T-cell (primary cell): ENCODE measurements around the gene GNS. TPM values are rescaled to one million over a fixed set of nuclear protein-coding genes. Genes with fewer than 3 reads are reported as not detected.
"Not testable (repeated sequence)": the region's sequence is repeated elsewhere in the genome, so short reads cannot be mapped to it uniquely, and the experiment has no call there.

ENCODE experiments used
- ATAC-seq, 4 experiments: fragments of 200-7000 bp in 3 of 4; fragments of 150-1000 bp in 1 of 4; cut with Tn5 transposase; replicated peaks in 1 of 4; 1 replicate in 3 of 4; 2 replicates in 1 of 4; pipeline ENCODE4 v1.10.0; 2021; ENCODE audit warnings: moderate library complexity in 3 of 4, mild to moderate bottlenecking in 2 of 4, moderate number of reproducible peaks in 1 of 4
- CTCF ChIA-PET, 2 donors: fragments of 300-600 bp; sonication (Branson Sonifier 250); formaldehyde crosslinking; loops; one replicate each; lab custom pipeline; 2022; ENCODE audit warnings: antibody characterized with exemption in 2 of 2; lab: Charles Lee
- POLR2A ChIA-PET, 2 donors: fragments of 300-600 bp; sonication (Branson Sonifier 250); formaldehyde crosslinking; loops; one replicate each; lab custom pipeline; 2022; ENCODE audit warnings: antibody characterized with exemption in 2 of 2; lab: Charles Lee
- DNase-seq, 35 experiments: peaks; one replicate each; pipeline versions ENCODE4 v3.0.0 to v3.0.0-alpha.2; 2013 to 2023
- H3K27ac ChIP-seq: one replicate; pipeline ENCODE4 v1.5.1; 2013; ENCODE audit warnings: low read length
- H3K27me3 ChIP-seq, 2 experiments: replicated peaks in 1 of 2; 1 replicate in 1 of 2; 2 replicates in 1 of 2; pipeline versions ENCODE4 v1.6.1 to v1.7.0; 2013; ENCODE audit warnings: low read length in 1 of 2, mixed read lengths in 1 of 2; ENCODE audit not compliant: control insufficient read depth in 2 of 2, insufficient read depth in 2 of 2; ENCODE audit errors: extremely low read depth in 1 of 2
- H3K36me3 ChIP-seq, 2 donors: 1 replicate in 1 of 2; 2 replicates in 1 of 2; pipeline versions ENCODE4 v1.6.1 to v1.7.0; 2013; ENCODE audit warnings: low read length in 1 of 2; ENCODE audit not compliant: control insufficient read depth in 2 of 2, insufficient read depth in 1 of 2; ENCODE audit errors: extremely low read depth in 1 of 2
- H3K4me1 ChIP-seq, 2 experiments: 1 replicate in 1 of 2; 2 replicates in 1 of 2; pipeline versions ENCODE4 v1.6.1 to v1.7.0; 2013; ENCODE audit warnings: low read length in 2 of 2, mixed read lengths in 1 of 2; ENCODE audit not compliant: insufficient read depth in 2 of 2, control insufficient read depth in 1 of 2; ENCODE audit errors: extremely low read depth in 1 of 2
- H3K4me3 ChIP-seq, 2 donors: 1 replicate in 1 of 2; 2 replicates in 1 of 2; pipeline versions ENCODE4 v1.5.1 to v1.7.0; 2013; ENCODE audit warnings: mild to moderate bottlenecking in 2 of 2, low read length in 1 of 2, moderate library complexity in 1 of 2; ENCODE audit not compliant: control insufficient read depth in 1 of 2; ENCODE audit errors: extremely low read depth in 1 of 2
- H3K9me3 ChIP-seq: 2 replicates; pipeline ENCODE4 v1.7.0; 2013
- H3K27ac Mint-ChIP-seq, 2 donors: one replicate each; pipeline ENCODE4 v1.8.0; 2020 to 2021; ENCODE audit warnings: mild to moderate bottlenecking in 2 of 2, mixed read lengths in 2 of 2
- H3K27me3 Mint-ChIP-seq, 2 donors: one replicate each; pipeline ENCODE4 v1.8.0; 2021 to 2022; ENCODE audit warnings: mixed read lengths in 2 of 2
- H3K36me3 Mint-ChIP-seq: one replicate; pipeline ENCODE4 v1.8.0; 2021; ENCODE audit warnings: mixed read lengths
- H3K4me1 Mint-ChIP-seq, 3 donors: one replicate each; pipeline ENCODE4 v1.8.0; 2020 to 2022; ENCODE audit warnings: mixed read lengths in 3 of 3, mild to moderate bottlenecking in 1 of 3
- H3K4me3 Mint-ChIP-seq, 3 donors: one replicate each; pipeline ENCODE4 v1.8.0; 2020 to 2022; ENCODE audit warnings: mild to moderate bottlenecking in 3 of 3, mixed read lengths in 3 of 3, moderate library complexity in 3 of 3
- H3K9me3 Mint-ChIP-seq, 3 donors: one replicate each; pipeline ENCODE4 v1.8.0; 2020 to 2022; ENCODE audit warnings: mixed read lengths in 3 of 3
- WGBS: methylation state at CpG from one replicate; pipeline ENCODE4 v1.1.5; 2013; ENCODE audit warnings: missing lambda C conversion rate; ENCODE audit not compliant: insufficient coverage; 5-methylcytosine and 5-hydroxymethylcytosine counted together
- total RNA-seq, 35 experiments: library from RNA in 6 of 35; stranded (reverse) in 6 of 35; fragments of 120-200 nt in 1 of 35; gene quantifications; one replicate each; pipeline versions ENCODE4 v1.2.1 to v1.2.4 and lab custom pipeline; 2013 to 2026

Gene GNS
- total RNA-seq, 5 donors from 2014 or later (not counting 1 experiment from before 2014, with no cell fraction given): 22.9 to 29.4 (median 25.5) TPM

GRCh38 chr12:64781280-64782190, 22.3 kb upstream of the GNS start:
- ChIA-PET CTCF (interaction anchor here (0.6 to 2.7 kb wide), 5 partner anchors 14 to 1514 kb away, joined by 3 to 14 read pairs (median 3); no protein-coding TSS in a partner anchor), POLR2A (interaction anchor here in 1 of 2 donors (0.6 kb wide), 1 partner anchor 11 kb away, joined by 5 read pairs; no protein-coding TSS in a partner anchor)
- H3K4me1 Mint-ChIP-seq: peaks cover 16 to 20% (median 16%) of the 10 kb centered on the region in 3 donors
- ATAC-seq: peak; percentile 48 to 67 (median 60)
- H3K36me3 Mint-ChIP-seq: peaks cover 4% of the 10 kb centered on the region
- H3K9me3 Mint-ChIP-seq: peaks cover 9 to 14% (median 10%) of the 10 kb centered on the region in 3 donors
- H3K4me3 Mint-ChIP-seq: peak overlapping the region; percentile 82 to 87 (median 82)
- DNase-seq: peak in 5 of 35 experiments; percentile 5 to 22 (median 10)
- H3K9me3 ChIP-seq: no peaks in the 10 kb centered on the region
- peaks cover 18 to 30% of the 10 kb centered on the region in 2 experiments for H3K27me3 ChIP-seq
- peak overlapping the region in 1 of 2 donors; percentile 55 for H3K27ac Mint-ChIP-seq
- H3K4me3 ChIP-seq: peak overlapping the region; percentile 25 to 75
- H3K4me1 ChIP-seq: peaks cover 6 to 16% of the 10 kb centered on the region in 2 experiments
- H3K27me3 Mint-ChIP-seq: peaks cover 55 to 62% of the 10 kb centered on the region in 2 donors
- no peak overlapping the region for H3K27ac ChIP-seq
- H3K36me3 ChIP-seq: no peaks in the 10 kb centered on the region
- 10% methylated on average over 21 of the region's 39 CpGs for WGBS

DNA sequence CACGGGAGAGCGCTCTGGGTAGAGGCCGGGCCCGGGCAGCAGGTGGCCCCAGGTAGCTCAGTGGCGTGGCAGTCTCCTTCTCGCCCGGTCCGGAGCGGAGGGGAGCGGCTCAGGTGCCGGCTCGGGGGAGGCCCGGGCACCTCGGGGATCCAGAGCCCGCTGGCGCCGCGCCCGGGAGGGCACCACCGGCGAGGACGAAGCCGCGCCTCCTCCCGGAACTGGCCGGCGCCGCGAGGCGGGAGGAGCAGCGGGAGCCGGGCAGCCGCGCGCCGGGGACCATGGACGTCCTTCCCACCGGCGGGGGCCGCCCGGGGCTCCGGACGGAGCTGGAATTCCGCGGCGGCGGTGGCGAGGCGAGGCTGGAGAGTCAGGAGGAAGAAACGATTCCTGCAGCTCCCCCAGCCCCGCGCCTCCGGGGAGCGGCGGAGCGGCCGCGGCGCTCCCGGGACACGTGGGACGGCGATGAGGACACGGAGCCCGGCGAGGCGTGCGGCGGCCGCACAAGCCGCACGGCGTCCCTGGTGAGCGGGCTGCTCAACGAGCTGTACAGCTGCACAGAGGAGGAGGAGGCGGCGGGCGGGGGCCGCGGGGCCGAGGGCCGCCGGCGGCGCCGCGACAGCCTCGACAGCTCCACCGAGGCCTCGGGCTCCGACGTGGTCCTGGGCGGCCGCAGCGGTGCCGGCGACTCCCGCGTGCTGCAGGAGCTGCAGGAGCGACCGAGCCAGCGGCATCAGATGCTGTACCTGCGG, 21.5 kb upstream of the GNS start:
- WGBS: 2% methylated on average over 103 of the region's 103 CpGs
- peak overlapping the region; percentile 63 to 87 (median 82) for H3K4me3 Mint-ChIP-seq
- peaks cover 16 to 20% (median 16%) of the 10 kb centered on the region in 3 donors for H3K4me1 Mint-ChIP-seq
- H3K27me3 Mint-ChIP-seq: peaks cover 59 to 63% of the 10 kb centered on the region in 2 donors
- ChIA-PET POLR2A (interaction anchor here (0.6 to 0.7 kb wide), 2 partner anchors 10 to 79 kb away, joined by 3 to 5 read pairs; no protein-coding TSS in a partner anchor), CTCF (interaction anchor here (1.0 to 2.7 kb wide), 4 partner anchors 15 to 16 kb away, joined by 3 to 14 read pairs (median 8); no protein-coding TSS in a partner anchor)
- no peak overlapping the region for H3K27ac Mint-ChIP-seq
- H3K36me3 ChIP-seq: no peaks in the 10 kb centered on the region
- ATAC-seq (peak; percentile 56 to 66 (median 59)), DNase-seq (peak in 6 of 35 experiments; percentile 5 to 18 (median 11))
- peaks cover 7% of the 10 kb centered on the region for H3K36me3 Mint-ChIP-seq
- peaks cover 18 to 26% of the 10 kb centered on the region in 2 experiments for H3K27me3 ChIP-seq
- no peak overlapping the region for H3K27ac ChIP-seq
- H3K9me3 ChIP-seq: no peaks in the 10 kb centered on the region
- peaks cover 17 to 22% (median 18%) of the 10 kb centered on the region in 3 donors for H3K9me3 Mint-ChIP-seq
- H3K4me3 ChIP-seq: peak overlapping the region; percentile 30 to 75
- peaks cover 6 to 16% of the 10 kb centered on the region in 2 experiments for H3K4me1 ChIP-seq

- POLR2A ChIA-PET: interaction anchor here in 1 of 2 donors (0.7 kb wide), 1 partner anchor 78 kb away, joined by 3 read pairs; no protein-coding TSS in a partner anchor
- Mint-ChIP-seq H3K36me3 (peaks cover 7% of the 10 kb centered on the region), H3K27me3 (peaks cover 60 to 64% of the 10 kb centered on the region in 2 donors), H3K27ac (no peak overlapping the region), H3K4me3 (peak overlapping the region; percentile 63 to 87 (median 67)), H3K4me1 (peaks cover 16 to 20% (median 16%) of the 10 kb centered on the region in 3 donors), H3K9me3 (peaks cover 23 to 28% (median 24%) of the 10 kb centered on the region in 3 donors)
- Histone ChIP-seq H3K4me1 (peaks cover 6 to 16% of the 10 kb centered on the region in 2 experiments), H3K27ac (no peak overlapping the region), H3K36me3 (no peaks in the 10 kb centered on the region), H3K9me3 (peaks cover 3% of the 10 kb centered on the region), H3K27me3 (peaks cover 18 to 24% of the 10 kb centered on the region in 2 experiments), H3K4me3 (peak overlapping the region; percentile 30 to 75)
- WGBS: 27% methylated on average over 15 of the region's 15 CpGs
- ATAC-seq (no peak), DNase-seq (no peak)
- CTCF ChIA-PET: interaction anchor here in 1 of 2 donors (1.2 to 1.6 kb wide), 2 partner anchors 16 to 17 kb away, joined by 3 to 12 read pairs; no protein-coding TSS in a partner anchor
Observed at GRCh38 chr12:64780132-64780530, 20.9 kb upstream of the GNS start.

DNA sequence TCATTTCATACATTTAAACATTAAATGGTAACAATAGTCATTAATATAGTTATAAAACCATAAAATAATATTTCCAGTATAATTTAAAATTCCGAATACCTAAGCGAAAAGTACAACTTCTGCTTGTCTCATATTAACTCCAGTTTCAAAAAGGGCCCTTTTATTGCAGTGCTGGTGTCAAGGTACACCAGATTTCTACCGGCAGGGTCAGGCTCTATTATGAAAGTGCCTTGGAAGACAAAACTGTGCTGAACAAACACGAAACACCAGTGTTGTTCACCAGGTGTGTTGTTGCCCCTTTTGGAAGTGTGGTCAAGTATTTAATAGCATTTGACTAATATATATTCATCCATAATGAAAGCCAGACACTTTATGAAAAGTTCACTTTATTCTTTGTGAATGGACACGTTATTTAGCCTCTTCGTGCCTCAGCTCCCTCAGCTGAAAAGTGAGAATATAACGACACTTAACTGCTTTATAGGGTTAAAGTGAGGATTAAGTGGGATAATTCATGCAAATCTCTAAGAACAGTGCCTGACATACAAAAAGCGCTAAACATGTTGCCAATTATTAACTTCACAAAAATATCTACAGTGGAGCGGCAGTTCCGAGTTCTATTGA, 20.3 kb upstream of the GNS start:
- H3K4me3 ChIP-seq: no peak overlapping the region
- no peak for DNase-seq
- H3K27ac ChIP-seq: no peak overlapping the region
- H3K4me1 ChIP-seq: peaks cover 6 to 16% of the 10 kb centered on the region in 2 experiments
- Mint-ChIP-seq H3K27me3 (peaks cover 60% of the 10 kb centered on the region in 2 donors), H3K4me3 (peak overlapping the region; percentile 63 to 87 (median 67)), H3K36me3 (peaks cover 7% of the 10 kb centered on the region), H3K27ac (no peak overlapping the region), H3K9me3 (peaks cover 24 to 30% (median 25%) of the 10 kb centered on the region in 3 donors), H3K4me1 (peaks cover 16 to 20% (median 16%) of the 10 kb centered on the region in 3 donors)
- ChIA-PET POLR2A (interaction anchor here in 1 of 2 donors (0.6 kb wide), 1 partner anchor 1529 kb away, joined by 4 read pairs; no protein-coding TSS in a partner anchor), CTCF (interaction anchor here in 1 of 2 donors (1.6 kb wide), 1 partner anchor 17 kb away, joined by 12 read pairs; no protein-coding TSS in a partner anchor)
- no peak for ATAC-seq
- peaks cover 18 to 21% of the 10 kb centered on the region in 2 experiments for H3K27me3 ChIP-seq
- peaks cover 3% of the 10 kb centered on the region for H3K9me3 ChIP-seq
- no peaks in the 10 kb centered on the region for H3K36me3 ChIP-seq
- WGBS: 100% methylated on average over 1 of the region's 10 CpGs

GRCh38 chr12:64775147-64775736, 16.0 kb upstream of the GNS start:
- H3K36me3 ChIP-seq, H3K4me3 Mint-ChIP-seq, H3K27ac ChIP-seq, ATAC-seq, POLR2A ChIA-PET, H3K9me3 ChIP-seq, H3K4me3 ChIP-seq, H3K27ac Mint-ChIP-seq, DNase-seq, H3K36me3 Mint-ChIP-seq, H3K4me1 Mint-ChIP-seq, H3K4me1 ChIP-seq: not testable (repeated sequence)
- CTCF ChIA-PET: interaction anchor here in 1 of 2 donors (2.0 kb wide), 1 partner anchor 22 kb away, joined by 12 read pairs; no protein-coding TSS in a partner anchor
- Mint-ChIP-seq H3K9me3 (peaks cover 35 to 38% (median 35%) of the 10 kb centered on the region in 3 donors), H3K27me3 (peaks cover 43 to 53% of the 10 kb centered on the region in 2 donors)
- H3K27me3 ChIP-seq: peaks cover 11 to 25% of the 10 kb centered on the region in 2 experiments
